GM18861 (cell line): Measurements from ENCODE around the gene PDE2A.

Experiments
- ATAC-seq: cut with Tn5 transposase; IDR thresholded peaks from one replicate; pipeline ENCODE4 v1.9.1; 2021; ENCODE audit not compliant: unreplicated experiment

PDE2A gene

GRCh38 chr11:72673943-72674828, at the start of gene PDE2A:
PDE2A (minus strand) TSS chr11:72674422; CDS start chr11:72674207, 215 bp downstream.
- ATAC-seq, result no peak

- ATAC-seq, result no peak
These were observed 49.3 kb upstream of the PDE2A start for GRCh38 chr11:72723508-72723907.

- peak; percentile 63 for ATAC-seq
These were observed 48.0 kb upstream of the PDE2A start for GRCh38 chr11:72722050-72722748.

GRCh38 chr11:72721689-72722049, 47.4 kb upstream of the PDE2A start:
- no peak for ATAC-seq

- no peak for ATAC-seq
These were observed 47.1 kb upstream of the PDE2A start for GRCh38 chr11:72721276-72721675.

- ATAC-seq, result no peak
These were observed 46.6 kb upstream of the PDE2A start for GRCh38 chr11:72720784-72721183.

GRCh38 chr11:72720047-72720446, 45.8 kb upstream of the PDE2A start:
- no peak for ATAC-seq

GRCh38 chr11:72719551-72719950, 45.3 kb upstream of the PDE2A start:
- ATAC-seq, result no peak

GRCh38 chr11:72719144-72719543, 44.9 kb upstream of the PDE2A start:
- ATAC-seq, result no peak

GRCh38 chr11:72718101-72718501, 43.9 kb upstream of the PDE2A start:
- ATAC-seq, result no peak

- ATAC-seq, result no peak
These were observed 42.7 kb upstream of the PDE2A start for GRCh38 chr11:72716788-72717435.

- no peak for ATAC-seq
These were observed 42.1 kb upstream of the PDE2A start for GRCh38 chr11:72716290-72716689.

GRCh38 chr11:72712841-72713240, 38.6 kb upstream of the PDE2A start:
- no peak for ATAC-seq

- no peak for ATAC-seq
These were observed 38.0 kb upstream of the PDE2A start for GRCh38 chr11:72712168-72712751.

GRCh38 chr11:72711141-72711540, 36.9 kb upstream of the PDE2A start:
- ATAC-seq, result no peak

- ATAC-seq, result no peak
These were observed 36.1 kb upstream of the PDE2A start for GRCh38 chr11:72710278-72710677.

- no peak for ATAC-seq
These were observed 35.4 kb upstream of the PDE2A start for GRCh38 chr11:72709478-72710238.

GRCh38 chr11:72707032-72707431, 32.8 kb upstream of the PDE2A start:
- ATAC-seq, result no peak

- no peak for ATAC-seq
These were observed 32.4 kb upstream of the PDE2A start for GRCh38 chr11:72706579-72706978.

- no peak for ATAC-seq
These were observed 31.5 kb upstream of the PDE2A start for GRCh38 chr11:72705442-72706365.
